Measurements from ENCODE around the gene KMT2A.
"Not testable (repeated sequence)": the region's sequence is repeated elsewhere in the genome, so short reads cannot be mapped to it uniquely, and the experiment has no call there.

The KMT2A gene

GRCh38 chr11:118401880-118402590 lies 34.3 kb upstream of the KMT2A start:
- peak overlapping the region; percentile 85 for H3K27ac ChIP-seq
- ChIA-PET POLR2A (ENCODE audit: low non-redundant PET) (no interaction called here), CTCF (interaction anchor here (0.6 to 1.1 kb wide), 3 partner anchors 29 to 203 kb away, joined by 3 to 6 read pairs (median 3); no protein-coding TSS in a partner anchor)
- DNase-seq (ENCODE audit: low spot score) = peak; percentile 64
- no peak for TF ChIP-seq CTCF (conservative IDR thresholded peaks at IDR 0.05; ENCODE audit: low read depth)

DNA sequence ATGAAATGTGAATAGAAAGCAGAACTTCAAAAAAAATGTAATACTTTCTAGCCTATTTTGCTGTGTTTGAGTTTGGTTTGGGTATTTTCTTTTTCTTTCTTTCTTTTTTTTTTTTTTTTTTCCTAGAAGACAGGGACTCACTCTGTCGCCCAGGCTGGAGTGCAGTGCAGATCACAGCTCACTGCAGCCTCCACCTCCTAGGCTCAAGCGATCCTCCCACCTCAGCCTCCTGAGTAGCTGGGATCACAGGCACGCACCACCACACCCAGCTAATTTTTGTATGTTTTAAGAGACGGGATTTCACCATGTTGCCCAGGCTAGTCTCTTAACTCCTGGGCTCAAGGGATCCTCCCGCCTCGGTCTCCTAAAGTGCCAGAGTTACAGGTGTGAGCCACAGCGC lies 33.7 kb upstream of the KMT2A start:
- POLR2A ChIA-PET (ENCODE audit: low non-redundant PET); DNase-seq (ENCODE audit: low spot score): not testable (repeated sequence)
- 0 out of 2 replicates have a peak overlapping the region, but pooled peaks have one; percentile 1 for H3K27ac ChIP-seq
- CTCF ChIA-PET = interaction anchor here (1.0 to 1.1 kb wide), 2 partner anchors 28 to 204 kb away, joined by 3 to 6 read pairs; no protein-coding TSS in a partner anchor

GRCh38 chr11:118406599-118407166 lies 29.6 kb upstream of the KMT2A start:
- no peak for DNase-seq (ENCODE audit: low spot score)
- POLR2A ChIA-PET (ENCODE audit: low non-redundant PET) = no interaction called here
- no peak overlapping the region for H3K27ac ChIP-seq
- CTCF ChIA-PET = interaction anchor here (0.6 kb wide), 1 partner anchor 53 kb away, joined by 3 read pairs; no protein-coding TSS in a partner anchor
- TF ChIP-seq CTCF (conservative IDR thresholded peaks at IDR 0.05; ENCODE audit: low read depth) = no peak

- CTCF ChIA-PET = no interaction called here
These were observed 26.1 kb upstream of the KMT2A start for GRCh38 chr11:118410055-118410745.

GRCh38 chr11:118411530-118411929 lies 24.8 kb upstream of the KMT2A start:
- no peak overlapping the region for H3K27ac ChIP-seq
- no peak for TF ChIP-seq CTCF (conservative IDR thresholded peaks at IDR 0.05; ENCODE audit: low read depth)
- POLR2A ChIA-PET (ENCODE audit: low non-redundant PET) = interaction anchor here (0.6 kb wide), 1 partner anchor 107 kb away, joined by 3 read pairs; the partner anchor contains the start of gene CD3E
- CTCF ChIA-PET = no interaction called here
- DNase-seq (ENCODE audit: low spot score) = no peak

More at GRCh38 chr11:118410055-118410745, 26.1 kb upstream of the KMT2A start:
- no peak for TF ChIP-seq CTCF (conservative IDR thresholded peaks at IDR 0.05; ENCODE audit: low read depth)
- POLR2A ChIA-PET (ENCODE audit: low non-redundant PET) = interaction anchor here (0.7 kb wide), 1 partner anchor 897 kb away, joined by 6 read pairs; no protein-coding TSS in a partner anchor
- no peak overlapping the region for H3K27ac ChIP-seq
- no peak for DNase-seq (ENCODE audit: low spot score)

DNA sequence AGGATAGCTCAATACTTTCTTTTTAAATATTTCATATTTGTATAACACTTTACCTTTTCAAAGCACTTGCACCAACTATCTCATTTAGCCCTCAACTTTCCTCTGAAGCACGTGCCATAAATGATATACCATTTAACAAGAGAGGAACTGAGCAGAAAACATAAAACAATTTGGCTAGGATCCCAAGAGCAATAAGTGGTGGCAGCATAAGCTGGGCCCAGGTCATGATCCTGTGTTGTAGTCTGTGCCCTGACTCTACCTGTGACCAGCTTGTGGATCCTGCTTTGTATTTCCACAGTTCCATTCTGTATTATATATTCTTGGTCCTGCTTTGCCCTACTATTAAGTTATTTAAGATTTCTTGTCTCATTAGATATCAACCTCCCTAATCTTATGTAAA lies 23.4 kb upstream of the KMT2A start:
- no peak overlapping the region for H3K27ac ChIP-seq
- ChIA-PET POLR2A (ENCODE audit: low non-redundant PET) (no interaction called here), CTCF (no interaction called here)
- DNase-seq (ENCODE audit: low spot score) = no peak
- TF ChIP-seq CTCF (conservative IDR thresholded peaks at IDR 0.05; ENCODE audit: low read depth) = no peak
